ENCODE measurements around the gene TWIST2. TPM values are rescaled to one million over a fixed set of nuclear protein-coding genes. Genes with fewer than 3 reads are reported as not detected.
A peak's percentile ranks its signal among the peaks of the same experiment; 100 is the strongest.

TWIST2 gene
- total RNA-seq, 4 donors from 2014 or later: 90.8 to 141 (median 116) TPM

GRCh38 chr2:238892796-238893195 lies 44.9 kb downstream of the TWIST2 start:
- no peak for DNase-seq (ENCODE audit: low spot score)
- ATAC-seq (ENCODE audit: low FRiP score): no peak
- TF ChIP-seq CTCF (IDR thresholded peaks at IDR 0.05): no peak

- ATAC-seq (ENCODE audit: low FRiP score) (no peak), DNase-seq (ENCODE audit: low spot score) (no peak)
- no peak for TF ChIP-seq CTCF (IDR thresholded peaks at IDR 0.05)
Measured at GRCh38 chr2:238893349-238894000, 45.6 kb downstream of the TWIST2 start.

GRCh38 chr2:238894226-238894949 lies 46.5 kb downstream of the TWIST2 start:
- no peak for TF ChIP-seq CTCF (IDR thresholded peaks at IDR 0.05)
- no peak for ATAC-seq (ENCODE audit: low FRiP score)

GRCh38 chr2:238894950-238895298 lies 47.0 kb downstream of the TWIST2 start:
- TF ChIP-seq CTCF (IDR thresholded peaks at IDR 0.05): no peak
- no peak for ATAC-seq (ENCODE audit: low FRiP score)
- DNase-seq (ENCODE audit: low spot score): no peak

More at GRCh38 chr2:238894226-238894949, 46.5 kb downstream of the TWIST2 start:
- no peak for DNase-seq (ENCODE audit: low spot score)

GRCh38 chr2:238895361-238895882 lies 47.5 kb downstream of the TWIST2 start:
- DNase-seq (ENCODE audit: low spot score) (no peak), ATAC-seq (ENCODE audit: low FRiP score) (peak; percentile 2)
- no peak for TF ChIP-seq CTCF (IDR thresholded peaks at IDR 0.05)

GRCh38 chr2:238895891-238896600 lies 48.2 kb downstream of the TWIST2 start:
- no peak for DNase-seq (ENCODE audit: low spot score)
- TF ChIP-seq CTCF (IDR thresholded peaks at IDR 0.05): no peak
- peak; percentile 65 for ATAC-seq (ENCODE audit: low FRiP score)

Measured in omental fat pad (tissue), 4 donors.